ENCODE measurements around the gene TOM1.
A peak's percentile ranks its signal among the peaks of the same experiment; 100 is the strongest.
"Not testable (repeated sequence)": the region's sequence is repeated elsewhere in the genome, so short reads cannot be mapped to it uniquely, and the experiment has no call there.

The TOM1 gene

GRCh38 chr22:35347462-35347861 is 47.8 kb downstream of the TOM1 start:
- no peak for DNase-seq

DNA sequence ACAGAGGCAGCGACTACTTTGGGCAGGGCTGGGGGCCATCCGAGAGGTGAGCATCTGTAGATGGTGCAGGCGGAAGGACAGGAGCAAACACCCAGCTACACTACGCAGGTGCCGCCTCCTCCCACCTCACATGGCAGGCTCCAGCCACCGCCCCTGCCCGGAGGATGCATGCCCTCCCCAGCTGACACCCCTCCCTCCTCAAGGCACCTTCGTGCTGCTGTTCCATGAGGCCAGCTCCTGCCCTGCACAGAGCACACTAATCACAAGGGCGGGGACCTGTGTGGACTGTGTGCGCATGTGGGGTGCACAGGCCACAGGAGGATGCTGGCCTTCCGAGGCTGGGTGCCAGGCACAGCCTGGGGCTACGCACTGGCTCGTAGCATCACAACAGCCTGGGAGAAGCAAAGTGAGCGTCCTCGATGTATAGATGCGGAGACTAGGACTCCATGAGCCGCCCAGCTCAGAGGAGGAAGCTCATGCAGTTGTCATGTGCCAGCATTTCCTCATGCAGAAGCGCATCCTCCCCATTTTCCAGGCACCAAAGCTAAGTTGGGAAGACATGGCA is 48.4 kb downstream of the TOM1 start:
- DNase-seq: no peak

GRCh38 chr22:35348703-35349102 is 49.0 kb downstream of the TOM1 start:
- no peak for DNase-seq

- DNase-seq: no peak
These were observed 49.6 kb downstream of the TOM1 start for GRCh38 chr22:35349368-35349703.

- no peak for DNase-seq
These were observed 50.2 kb downstream of the TOM1 start for GRCh38 chr22:35349704-35350538.

- DNase-seq: peak; percentile 95
These were observed 51.1 kb downstream of the TOM1 start for GRCh38 chr22:35350539-35351503.

- DNase-seq: peak; percentile 82
These were observed 52.8 kb downstream of the TOM1 start for GRCh38 chr22:35352214-35353111.

- DNase-seq: no peak
These were observed 53.6 kb downstream of the TOM1 start for GRCh38 chr22:35353318-35353717.

DNA sequence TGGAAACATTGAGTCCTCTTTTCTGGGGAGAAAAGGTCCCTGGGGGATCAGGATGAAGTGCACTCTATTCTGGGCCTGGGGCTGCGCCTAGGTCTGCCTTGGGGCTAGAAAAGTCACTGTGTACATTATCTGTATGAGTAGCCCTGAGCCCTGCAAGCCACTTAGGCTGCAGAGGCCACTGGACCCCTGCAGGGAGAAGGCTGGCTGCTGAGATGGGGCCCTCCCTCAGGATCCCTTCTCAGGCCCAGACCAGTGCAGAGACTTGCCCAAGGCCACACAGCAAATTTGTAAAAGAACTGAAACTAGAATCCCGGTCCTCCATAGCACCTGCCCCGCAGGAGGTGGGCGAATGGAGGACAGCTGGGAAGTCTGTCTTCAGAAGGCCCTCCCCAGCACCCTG is 54.4 kb downstream of the TOM1 start:
- no peak for DNase-seq

GRCh38 chr22:35357883-35358621 is 58.4 kb downstream of the TOM1 start:
- DNase-seq: no peak

GRCh38 chr22:35359380-35360065 is 59.8 kb downstream of the TOM1 start:
- no peak for DNase-seq

DNA sequence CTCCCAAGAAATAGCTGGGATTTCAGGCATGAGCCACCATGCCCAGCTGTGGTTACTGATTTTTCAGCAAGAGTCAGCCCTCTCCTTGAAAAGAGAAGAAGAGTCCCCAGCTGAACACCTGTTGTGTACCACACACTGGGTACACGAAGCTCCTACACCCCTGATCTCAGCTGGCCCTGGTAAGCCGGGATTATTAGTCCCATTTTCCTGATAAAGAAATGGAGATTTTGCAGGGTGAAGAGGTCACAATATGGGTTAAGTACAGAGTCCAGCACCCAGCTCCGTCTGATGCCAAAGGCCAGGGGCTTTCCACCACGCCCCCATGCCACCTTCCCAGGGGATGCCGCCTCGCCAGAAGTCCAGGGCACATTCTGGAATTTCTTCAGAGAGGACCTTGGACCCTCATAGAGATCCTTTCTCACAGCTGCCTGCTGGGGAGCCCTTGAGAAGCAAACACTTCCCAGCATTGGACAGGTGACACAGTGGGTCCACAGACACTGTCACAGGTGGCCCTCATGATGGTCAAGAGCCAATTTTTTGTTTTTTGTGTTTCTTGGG is 61.4 kb downstream of the TOM1 start:
- DNase-seq: no peak

DNA sequence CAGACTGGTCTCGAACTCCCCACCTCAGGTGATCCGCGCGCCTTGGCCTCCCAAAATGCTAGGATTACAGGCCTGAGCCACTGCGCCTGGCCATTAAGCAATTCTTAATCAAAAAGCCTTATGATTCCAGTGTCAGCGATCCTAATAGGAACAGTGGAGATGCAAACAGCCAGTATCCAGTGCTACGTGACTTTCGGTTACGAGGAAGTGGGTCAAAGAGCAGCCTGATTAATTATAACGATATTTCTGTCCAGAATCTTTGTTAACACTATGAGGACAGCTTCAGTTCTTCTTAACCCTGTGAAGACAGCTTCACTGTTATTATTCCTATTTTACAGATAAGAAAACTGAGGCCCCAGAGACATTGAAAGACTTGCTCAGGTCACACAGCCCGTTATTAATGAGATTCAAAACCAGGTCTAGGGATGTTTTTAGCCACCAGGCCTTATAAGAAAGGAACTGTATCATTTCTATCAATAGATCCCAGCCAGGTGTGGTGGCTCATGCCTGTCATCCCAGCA is 63.9 kb downstream of the TOM1 start:
- no peak for DNase-seq

- not testable (repeated sequence) for DNase-seq
These were observed 64.5 kb downstream of the TOM1 start for GRCh38 chr22:35364230-35364629.

DNA sequence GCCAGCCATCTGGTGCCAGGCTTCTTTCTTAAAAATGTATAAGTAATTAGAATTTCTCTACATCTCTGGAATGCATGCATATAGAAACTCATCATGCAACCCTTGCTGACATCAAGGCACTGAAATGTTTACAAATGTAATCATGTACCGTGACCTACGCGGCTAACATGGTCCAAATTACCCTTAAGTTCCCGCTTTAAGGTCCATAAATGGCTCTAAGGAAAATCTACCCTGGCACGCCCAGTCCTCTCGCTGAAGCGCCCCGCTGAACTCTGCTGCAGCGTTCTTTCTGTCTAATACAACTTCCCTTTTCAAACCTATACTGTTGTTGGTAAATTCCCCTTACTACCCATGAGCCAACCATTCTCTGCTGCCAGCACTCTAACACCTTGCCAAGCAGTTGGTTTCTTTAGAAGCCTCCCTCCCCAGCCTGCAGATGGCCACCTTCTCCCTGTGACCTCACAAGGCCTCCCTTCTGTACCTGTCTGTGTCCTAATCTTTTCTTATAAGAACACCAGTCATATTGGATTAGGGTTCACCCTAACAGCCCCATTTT is 67.7 kb downstream of the TOM1 start:
- DNase-seq: no peak

GRCh38 chr22:35368386-35368785 is 68.7 kb downstream of the TOM1 start:
- DNase-seq: no peak

- no peak for DNase-seq
These were observed 70.3 kb downstream of the TOM1 start for GRCh38 chr22:35369996-35370395.

DNA sequence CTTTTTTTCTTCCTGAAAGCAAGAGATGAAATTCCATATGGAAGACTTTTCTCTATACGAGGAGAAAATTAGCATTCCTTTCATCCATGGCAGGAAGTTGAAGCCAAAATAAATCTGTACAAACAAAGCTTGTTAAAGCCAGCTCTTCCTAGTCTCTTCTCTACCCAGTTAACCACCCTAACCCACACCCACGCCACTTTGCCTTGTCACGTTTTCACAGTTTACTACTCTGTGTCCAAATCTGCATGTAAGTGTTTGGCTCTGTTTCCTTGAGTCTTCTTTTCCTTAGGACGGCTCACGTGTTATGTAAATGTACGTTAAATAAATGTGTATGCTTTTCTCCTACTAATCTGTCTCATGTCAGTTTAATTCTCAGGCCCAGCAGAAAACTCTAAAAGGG is 74.1 kb downstream of the TOM1 start:
- no peak for DNase-seq

- DNase-seq: no peak
These were observed 75.3 kb downstream of the TOM1 start for GRCh38 chr22:35375031-35375430.

DNA sequence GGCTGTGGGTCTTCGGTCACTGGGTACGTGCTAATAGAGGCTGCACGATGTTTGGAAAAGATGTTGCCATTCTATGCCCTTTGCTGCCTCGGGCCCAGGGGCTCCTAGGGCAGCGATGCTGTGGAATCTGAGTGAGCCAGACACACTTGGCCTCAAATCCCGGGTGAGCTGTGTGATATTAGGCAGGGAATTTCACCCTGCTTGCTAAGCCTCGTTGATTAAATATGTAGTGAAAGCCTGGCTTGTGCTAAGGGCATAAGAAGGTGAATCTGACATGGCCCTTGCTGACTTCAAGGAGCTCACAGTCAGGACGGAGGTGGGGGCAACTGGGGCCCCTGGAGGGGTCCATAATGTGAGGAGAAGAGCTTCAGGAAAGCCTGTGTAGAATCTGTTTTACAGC is 75.8 kb downstream of the TOM1 start:
- no peak for DNase-seq
